WERI-Rb-1 (cell line): Measurements from ENCODE around the gene CASP2.

ENCODE experiments used
- DNase-seq: peaks from one replicate; pipeline ENCODE4 v3.0.0-alpha.2; 2020
- H3K27ac ChIP-seq: fragments of 250-450 bp; sonication (Bioruptor Pico); 2 replicates; pipeline ENCODE4 v1.5.1; 2020; ENCODE audit warnings: mild to moderate bottlenecking, moderate library complexity
- H3K27me3 ChIP-seq: fragments of 250-450 bp; sonication (Bioruptor Pico); 2 replicates; pipeline ENCODE4 v1.5.1; 2021; ENCODE audit warnings: mild to moderate bottlenecking, low read depth, moderate library complexity; ENCODE audit not compliant: insufficient read depth, severe bottlenecking
- H3K36me3 ChIP-seq: fragments of 250-450 bp; sonication (Bioruptor Pico); 2 replicates; pipeline ENCODE4 v1.5.1; 2020; ENCODE audit warnings: mild to moderate bottlenecking, moderate library complexity
- H3K4me3 ChIP-seq: 2 replicates; pipeline ENCODE4 v1.5.1; 2011; ENCODE audit warnings: low read depth, mild to moderate bottlenecking, control low read depth, low read length
- H3K9me3 ChIP-seq: fragments of 250-450 bp; sonication (Bioruptor Pico); 2 replicates; pipeline ENCODE4 v1.5.1; 2021; ENCODE audit warnings: mild to moderate bottlenecking, moderate library complexity; ENCODE audit not compliant: severe bottlenecking
- CTCF ChIP-seq: IDR thresholded peaks from 2 replicates; pipeline ENCODE4 v1.5.1; 2011; ENCODE audit warnings: low read depth, mild to moderate bottlenecking, control low read depth, inconsistent platforms, low read length

The CASP2 gene

DNA sequence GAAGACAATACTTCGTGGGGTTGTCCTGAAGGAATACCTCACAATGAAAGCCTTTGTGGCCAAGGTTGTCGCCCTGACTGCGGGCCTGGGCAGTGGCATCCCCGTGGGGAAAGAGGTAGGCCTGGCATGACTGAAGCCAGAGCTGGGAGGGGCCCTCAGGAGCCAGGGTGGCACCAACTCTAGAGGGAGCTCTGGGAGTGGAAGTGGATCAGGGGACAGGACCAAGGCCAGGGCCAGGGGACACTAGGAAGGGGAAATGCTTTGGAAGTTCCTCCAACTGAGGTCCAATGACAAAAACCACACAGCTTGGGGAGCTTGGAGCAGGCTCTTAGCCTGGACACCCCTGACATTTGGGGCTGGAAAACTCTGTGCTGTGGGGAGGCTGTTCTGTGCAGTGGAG, 33.6 kb downstream of the CASP2 start:
- Histone ChIP-seq H3K9me3 (no peaks in the 10 kb centered on the region), H3K36me3 (no peaks in the 10 kb centered on the region), H3K4me3 (no peak overlapping the region), H3K27ac (no peak overlapping the region), H3K27me3 (no peaks in the 10 kb centered on the region)
- peak; percentile 40 for TF ChIP-seq CTCF
- no peak for DNase-seq

DNA sequence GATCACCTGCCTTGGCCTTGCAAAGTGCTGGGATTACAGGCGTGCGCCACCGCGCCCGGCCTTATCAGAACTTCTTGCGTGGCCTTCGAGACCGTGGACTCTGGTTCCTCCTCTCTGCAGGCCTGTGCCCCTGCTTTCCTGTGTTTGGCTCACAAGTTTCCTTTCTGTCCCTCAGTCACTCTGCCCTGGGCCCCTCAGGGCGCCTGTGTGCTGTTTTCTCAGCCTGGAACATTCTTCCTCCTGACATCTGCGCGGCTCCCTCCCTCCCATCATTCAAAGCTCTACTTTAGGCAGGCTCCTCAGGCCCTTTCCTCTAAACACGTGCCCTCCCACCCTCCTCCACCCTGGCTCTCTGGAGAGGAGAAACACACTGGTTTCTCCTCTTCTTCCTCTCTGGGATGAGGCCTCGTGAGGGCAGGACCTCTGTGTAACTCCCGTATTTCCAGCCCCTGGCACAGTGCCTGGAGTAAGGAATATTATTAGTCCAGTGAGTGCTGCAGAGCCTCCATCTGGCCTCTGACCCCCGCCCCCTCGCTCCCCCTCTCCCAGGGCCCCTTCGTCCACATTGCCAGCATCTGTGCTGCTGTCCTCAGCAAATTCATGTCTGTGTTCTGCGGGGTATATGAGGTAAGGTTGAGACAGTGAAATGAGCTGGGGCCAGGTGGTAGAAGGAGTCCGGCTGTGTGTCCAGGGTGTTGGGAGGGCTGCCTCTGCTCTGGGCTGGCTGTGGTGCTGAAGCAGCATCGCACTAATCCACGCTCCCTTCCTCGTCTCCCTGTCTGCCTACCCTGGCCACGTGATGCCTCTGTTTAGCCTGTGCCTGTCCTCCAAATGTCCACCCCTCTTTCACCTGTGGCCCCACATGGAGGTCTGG, 34.8 kb downstream of the CASP2 start:
- Histone ChIP-seq H3K36me3 (no peaks in the 10 kb centered on the region), H3K27ac (peak overlapping the region; percentile 13; the same call in 1 of the 2 replicates), H3K27me3 (no peaks in the 10 kb centered on the region), H3K9me3 (no peaks in the 10 kb centered on the region), H3K4me3 (no peak overlapping the region)
- TF ChIP-seq CTCF, result no peak
- DNase-seq, result peak; percentile 44

DNA sequence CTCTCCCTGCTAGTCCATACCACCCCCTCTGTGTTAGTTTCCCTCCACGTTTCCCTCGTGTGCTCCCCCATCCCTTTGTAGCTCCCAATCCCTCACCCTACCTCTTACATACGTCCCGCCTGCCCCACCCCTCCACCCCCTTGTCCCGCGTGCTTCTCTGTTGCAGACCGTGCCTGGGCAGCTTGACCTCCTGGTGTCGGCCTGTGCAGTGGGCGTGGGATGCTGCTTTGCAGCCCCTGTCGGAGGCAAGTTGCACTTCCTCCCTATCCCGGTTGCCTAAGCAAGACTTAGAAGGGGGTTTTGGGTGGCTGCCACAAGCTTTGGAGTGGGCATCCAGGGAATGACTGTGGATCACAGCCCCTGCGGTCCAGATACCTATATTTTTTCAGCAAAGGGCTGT, 35.5 kb downstream of the CASP2 start:
- DNase-seq, result no peak
- TF ChIP-seq CTCF, result no peak
- Histone ChIP-seq H3K27ac (no peak overlapping the region), H3K27me3 (no peaks in the 10 kb centered on the region), H3K9me3 (no peaks in the 10 kb centered on the region), H3K4me3 (no peak overlapping the region), H3K36me3 (no peaks in the 10 kb centered on the region)

- Histone ChIP-seq H3K27ac (no peak overlapping the region), H3K4me3 (no peak overlapping the region), H3K36me3 (no peaks in the 10 kb centered on the region), H3K27me3 (no peaks in the 10 kb centered on the region), H3K9me3 (no peaks in the 10 kb centered on the region)
- TF ChIP-seq CTCF, result no peak
- DNase-seq, result no peak
These were observed 37.1 kb downstream of the CASP2 start for GRCh38 chr7:143325240-143325639.

DNA sequence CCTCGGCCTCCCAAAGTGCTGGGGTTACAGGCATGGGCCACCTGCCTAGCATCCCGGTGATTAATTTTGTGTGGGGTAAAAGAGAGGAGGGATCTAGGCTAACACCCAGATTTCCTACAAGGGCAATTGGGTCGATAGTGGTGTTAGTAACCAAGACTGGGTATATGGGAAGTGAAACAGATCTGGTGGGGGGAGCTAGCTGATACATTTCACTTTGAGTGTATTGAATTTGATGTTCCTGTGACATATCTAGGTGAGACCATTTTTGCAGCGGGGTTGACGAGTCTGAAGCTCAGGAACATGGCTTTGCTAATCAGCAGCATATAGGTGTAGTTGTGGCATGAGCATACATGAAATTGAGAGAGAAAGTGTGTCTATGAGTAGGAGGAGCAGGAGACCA, 39.8 kb downstream of the CASP2 start:
- DNase-seq, result no peak
- Histone ChIP-seq H3K4me3 (no peak overlapping the region), H3K36me3 (no peaks in the 10 kb centered on the region), H3K27me3 (no peaks in the 10 kb centered on the region), H3K27ac (no peak overlapping the region), H3K9me3 (no peaks in the 10 kb centered on the region)
- no peak for TF ChIP-seq CTCF
